Uterus (tissue), 2 donors: ENCODE measurements around the gene RANBP3.

ENCODE experiments used
- CTCF ChIP-seq, 4 experiments: fragments of 200-600 bp in 2 of 4; fragments of 450-650 bp in 2 of 4; sonication (generic) in 2 of 4; IDR thresholded peaks; one replicate each; pipeline ENCODE4 v1.5.1; 2016 to 2019; ENCODE audit warnings: antibody characterized with exemption in 4 of 4, mild to moderate bottlenecking in 2 of 4, moderate library complexity in 1 of 4
- POLR2A ChIP-seq, 2 donors: fragments of 450-650 bp; IDR thresholded peaks; one replicate each; pipeline ENCODE4 v1.6.1; 2016; ENCODE audit warnings: antibody characterized with exemption in 2 of 2, mild to moderate bottlenecking in 1 of 2, moderate library complexity in 1 of 2

- TF ChIP-seq POLR2A (IDR thresholded peaks at IDR 0.05) (no peak), CTCF (IDR thresholded peaks at IDR 0.05) (no peak)
Measured at GRCh38 chr19:5867201-5868136, 110.5 kb downstream of the RANBP3 start.
